Stimulated activated CD4-positive, alpha-beta T cell treated with anti-CD3 and anti-CD28 coated beads, Interleukin-2, amount 100 ng/mL, for 48 hours (primary cell): ENCODE measurements around the gene RBM7.

ENCODE experiments used
- DNase-seq, 2 donors: peaks; one replicate each; pipeline ENCODE4 v3.0.0-alpha.2; 2020

Gene RBM7

GRCh38 chr11:114397349-114397982 lies 3.0 kb upstream of the RBM7 start:
- DNase-seq = no peak

- no peak for DNase-seq
Measured at GRCh38 chr11:114398303-114398920, 2.1 kb upstream of the RBM7 start.

- no peak for DNase-seq
Measured at GRCh38 chr11:114399490-114400215, 813 bp upstream of the RBM7 start.

- no peak for DNase-seq
Measured at GRCh38 chr11:114400915-114401223, 403 bp downstream of the RBM7 start.

- no peak for DNase-seq
Measured at GRCh38 chr11:114401311-114401710, 845 bp downstream of the RBM7 start.

GRCh38 chr11:114412946-114413345 lies 12.5 kb downstream of the RBM7 start:
- DNase-seq = no peak

- no peak for DNase-seq
Measured at GRCh38 chr11:114413958-114414357, 13.5 kb downstream of the RBM7 start.

GRCh38 chr11:114416441-114416961 lies 16.0 kb downstream of the RBM7 start:
- DNase-seq = no peak

- DNase-seq = no peak
Measured at GRCh38 chr11:114426280-114426679, 25.8 kb downstream of the RBM7 start.

GRCh38 chr11:114430290-114430689 lies 29.8 kb downstream of the RBM7 start:
- DNase-seq = no peak

GRCh38 chr11:114432893-114433292 lies 32.4 kb downstream of the RBM7 start:
- no peak for DNase-seq

GRCh38 chr11:114433376-114433775 lies 32.9 kb downstream of the RBM7 start:
- DNase-seq = no peak

GRCh38 chr11:114438303-114438702 lies 37.8 kb downstream of the RBM7 start:
- no peak for DNase-seq

- DNase-seq = peak; percentile 88
Measured at GRCh38 chr11:114439229-114440120, 39.0 kb downstream of the RBM7 start, which contains the start of gene REXO2. Gene REXO2, plus strand, starts transcription at chr11:114439467. Its CDS starts 62 bp downstream, at chr11:114439529.

GRCh38 chr11:114440121-114440860 lies 39.8 kb downstream of the RBM7 start:
- DNase-seq = no peak

GRCh38 chr11:114440971-114441763 lies 40.7 kb downstream of the RBM7 start:
- DNase-seq = no peak

- DNase-seq = no peak
Measured at GRCh38 chr11:114441921-114442320, 41.5 kb downstream of the RBM7 start.

GRCh38 chr11:114442536-114442935 lies 42.1 kb downstream of the RBM7 start:
- no peak for DNase-seq

GRCh38 chr11:114447444-114447843 lies 47.0 kb downstream of the RBM7 start:
- no peak for DNase-seq

GRCh38 chr11:114447892-114448291 lies 47.4 kb downstream of the RBM7 start:
- DNase-seq = no peak

GRCh38 chr11:114448749-114449482 lies 48.5 kb downstream of the RBM7 start:
- no peak for DNase-seq
